GM21390 (cell line): ENCODE data around the gene EBF3.

ENCODE experiments used
- ATAC-seq: cut with Tn5 transposase; IDR thresholded peaks from one replicate; pipeline ENCODE4 v1.9.1; 2021; ENCODE audit not compliant: unreplicated experiment

EBF3 gene

GRCh38 chr10:129963641-129964501 lies at the start of gene EBF3:
TSS of gene EBF3 (minus strand) at chr10:129964274. CDS start at chr10:129963768, 506 bp downstream.
- ATAC-seq: no peak

- ATAC-seq: no peak
Observed at GRCh38 chr10:130013335-130014262, 49.5 kb upstream of the EBF3 start.

GRCh38 chr10:130012129-130012528 lies 48.1 kb upstream of the EBF3 start:
- ATAC-seq: no peak

- no peak for ATAC-seq
Observed at GRCh38 chr10:130010653-130011052, 46.6 kb upstream of the EBF3 start.

GRCh38 chr10:130009228-130009627 lies 45.2 kb upstream of the EBF3 start:
- ATAC-seq: no peak

GRCh38 chr10:130003787-130004613 lies 39.9 kb upstream of the EBF3 start:
- ATAC-seq: no peak

GRCh38 chr10:130003166-130003565 lies 39.1 kb upstream of the EBF3 start:
- ATAC-seq: no peak

GRCh38 chr10:130002606-130003005 lies 38.5 kb upstream of the EBF3 start:
- no peak for ATAC-seq

- no peak for ATAC-seq
Observed at GRCh38 chr10:130000918-130001317, 36.8 kb upstream of the EBF3 start.

GRCh38 chr10:129999140-129999539 lies 35.1 kb upstream of the EBF3 start:
- no peak for ATAC-seq

GRCh38 chr10:129993621-129994020 lies 29.5 kb upstream of the EBF3 start:
- ATAC-seq: no peak

GRCh38 chr10:129992356-129992755 lies 28.3 kb upstream of the EBF3 start:
- no peak for ATAC-seq

GRCh38 chr10:129982825-129983224 lies 18.8 kb upstream of the EBF3 start:
- ATAC-seq: no peak

GRCh38 chr10:129978980-129979379 lies 14.9 kb upstream of the EBF3 start:
- no peak for ATAC-seq

- no peak for ATAC-seq
Observed at GRCh38 chr10:129978322-129978721, 14.2 kb upstream of the EBF3 start.

- ATAC-seq: no peak
Observed at GRCh38 chr10:129977794-129978193, 13.7 kb upstream of the EBF3 start.

GRCh38 chr10:129973674-129974059 lies 9.6 kb upstream of the EBF3 start:
- no peak for ATAC-seq

- no peak for ATAC-seq
Observed at GRCh38 chr10:129972966-129973673, 9.0 kb upstream of the EBF3 start.

GRCh38 chr10:129972145-129972965 lies 8.3 kb upstream of the EBF3 start:
- ATAC-seq: no peak
